Skeletal muscle tissue (tissue), 4 donors: Measurements from ENCODE around the gene FIBCD1. TPM values are rescaled to one million over a fixed set of nuclear protein-coding genes. Genes with fewer than 3 reads are reported as not detected.

Experiments
- H3K27ac ChIP-seq: one replicate; pipeline ENCODE4 v1.7.0; 2013; ENCODE audit warnings: mild to moderate bottlenecking, low read depth, low read length, inconsistent platforms
- H3K27me3 ChIP-seq, 3 donors: one replicate each; pipeline ENCODE4 v1.7.0; 2013; ENCODE audit warnings: low read length in 3 of 3; ENCODE audit not compliant: control insufficient read depth in 3 of 3, insufficient read depth in 3 of 3
- H3K36me3 ChIP-seq, 3 donors: one replicate each; pipeline ENCODE4 v1.7.0; 2013; ENCODE audit warnings: low read length in 3 of 3; ENCODE audit not compliant: control insufficient read depth in 3 of 3, insufficient read depth in 3 of 3
- H3K4me1 ChIP-seq, 3 donors: one replicate each; pipeline ENCODE4 v1.7.0; 2013; ENCODE audit warnings: low read length in 3 of 3, mild to moderate bottlenecking in 3 of 3; ENCODE audit not compliant: control insufficient read depth in 3 of 3, insufficient read depth in 3 of 3
- H3K4me3 ChIP-seq, 3 donors: one replicate each; pipeline ENCODE4 v1.7.0; 2013; ENCODE audit warnings: low read length in 3 of 3
- H3K9ac ChIP-seq, 3 donors: one replicate each; pipeline ENCODE4 v1.7.0; 2013; ENCODE audit warnings: low read length in 3 of 3, mild to moderate bottlenecking in 3 of 3, moderate library complexity in 2 of 3, low read depth in 1 of 3
- H3K9me3 ChIP-seq, 3 donors: one replicate each; pipeline ENCODE4 v1.7.0; 2013; ENCODE audit warnings: low read length in 3 of 3; ENCODE audit not compliant: control insufficient read depth in 3 of 3
- total RNA-seq: library from RNA; depleted of rRNA; stranded (reverse); fragments of >200 nt; gene quantifications from one replicate; pipeline ENCODE4 v1.2.3, GENCODE V29; 2014
- donor health status: Osteomylitis.

The FIBCD1 gene
- total RNA-seq, 1 donor from 2014 or later, result not detected

- H3K27ac ChIP-seq, result no peak overlapping the region
- H3K4me1 ChIP-seq, result peaks cover 0 to 2% (median 0%) of the 10 kb centered on the region in 3 donors
- H3K9me3 ChIP-seq, result no peaks in the 10 kb centered on the region
- no peak overlapping the region for H3K9ac ChIP-seq
- peaks cover 61 to 77% (median 61%) of the 10 kb centered on the region in 3 donors for H3K36me3 ChIP-seq
- H3K27me3 ChIP-seq, result no peaks in the 10 kb centered on the region
- no peak overlapping the region for H3K4me3 ChIP-seq
These were observed 50.7 kb downstream of the FIBCD1 start for GRCh38 chr9:130888146-130888885.

GRCh38 chr9:130887494-130888144 lies 51.4 kb downstream of the FIBCD1 start:
- peaks cover 0 to 2% (median 0%) of the 10 kb centered on the region in 3 donors for H3K4me1 ChIP-seq
- H3K9me3 ChIP-seq, result no peaks in the 10 kb centered on the region
- H3K27me3 ChIP-seq, result no peaks in the 10 kb centered on the region
- H3K9ac ChIP-seq, result no peak overlapping the region
- no peak overlapping the region for H3K4me3 ChIP-seq
- no peak overlapping the region for H3K27ac ChIP-seq
- H3K36me3 ChIP-seq, result peaks cover 62 to 74% (median 63%) of the 10 kb centered on the region in 3 donors

- Histone ChIP-seq H3K27me3 (no peaks in the 10 kb centered on the region), H3K4me3 (no peak overlapping the region), H3K36me3 (peaks cover 60 to 74% (median 67%) of the 10 kb centered on the region in 3 donors), H3K9me3 (no peaks in the 10 kb centered on the region), H3K4me1 (peaks cover 0 to 2% (median 0%) of the 10 kb centered on the region in 3 donors), H3K27ac (no peak overlapping the region), H3K9ac (no peak overlapping the region)
These were observed 52.1 kb downstream of the FIBCD1 start for GRCh38 chr9:130886981-130887380.

GRCh38 chr9:130885484-130886375 lies 53.3 kb downstream of the FIBCD1 start:
- Histone ChIP-seq H3K9ac (no peak overlapping the region), H3K36me3 (peaks cover 70 to 79% (median 77%) of the 10 kb centered on the region in 3 donors), H3K27me3 (no peaks in the 10 kb centered on the region), H3K4me3 (no peak overlapping the region), H3K27ac (no peak overlapping the region), H3K9me3 (no peaks in the 10 kb centered on the region), H3K4me1 (no peaks in the 10 kb centered on the region)

GRCh38 chr9:130884542-130885483 lies 54.2 kb downstream of the FIBCD1 start:
- no peaks in the 10 kb centered on the region for H3K4me1 ChIP-seq
- H3K36me3 ChIP-seq, result peaks cover 73 to 82% (median 79%) of the 10 kb centered on the region in 3 donors
- no peak overlapping the region for H3K4me3 ChIP-seq
- no peaks in the 10 kb centered on the region for H3K9me3 ChIP-seq
- no peaks in the 10 kb centered on the region for H3K27me3 ChIP-seq
- no peak overlapping the region for H3K9ac ChIP-seq
- H3K27ac ChIP-seq, result no peak overlapping the region

- Histone ChIP-seq H3K27ac (no peak overlapping the region), H3K9me3 (no peaks in the 10 kb centered on the region), H3K4me1 (no peaks in the 10 kb centered on the region), H3K9ac (no peak overlapping the region), H3K27me3 (no peaks in the 10 kb centered on the region), H3K36me3 (peaks cover 79 to 88% (median 86%) of the 10 kb centered on the region in 3 donors), H3K4me3 (no peak overlapping the region)
These were observed 54.9 kb downstream of the FIBCD1 start for GRCh38 chr9:130884111-130884531.

- H3K27me3 ChIP-seq, result no peaks in the 10 kb centered on the region
- H3K27ac ChIP-seq, result no peak overlapping the region
- H3K9me3 ChIP-seq, result no peaks in the 10 kb centered on the region
- peaks cover 77 to 87% (median 86%) of the 10 kb centered on the region in 3 donors for H3K36me3 ChIP-seq
- H3K4me3 ChIP-seq, result no peak overlapping the region
- H3K9ac ChIP-seq, result no peak overlapping the region
- H3K4me1 ChIP-seq, result no peaks in the 10 kb centered on the region
These were observed 55.6 kb downstream of the FIBCD1 start for GRCh38 chr9:130883479-130883878.

GRCh38 chr9:130882696-130883225 lies 56.3 kb downstream of the FIBCD1 start:
- H3K9ac ChIP-seq, result no peak overlapping the region
- H3K27me3 ChIP-seq, result no peaks in the 10 kb centered on the region
- no peak overlapping the region for H3K27ac ChIP-seq
- no peaks in the 10 kb centered on the region for H3K4me1 ChIP-seq
- H3K9me3 ChIP-seq, result no peaks in the 10 kb centered on the region
- H3K4me3 ChIP-seq, result no peak overlapping the region
- peaks cover 74 to 85% (median 84%) of the 10 kb centered on the region in 3 donors for H3K36me3 ChIP-seq

- no peak overlapping the region for H3K27ac ChIP-seq
- no peaks in the 10 kb centered on the region for H3K9me3 ChIP-seq
- H3K9ac ChIP-seq, result no peak overlapping the region
- H3K36me3 ChIP-seq, result peaks cover 69 to 80% (median 73%) of the 10 kb centered on the region in 3 donors
- no peaks in the 10 kb centered on the region for H3K27me3 ChIP-seq
- H3K4me3 ChIP-seq, result no peak overlapping the region
- no peaks in the 10 kb centered on the region for H3K4me1 ChIP-seq
These were observed 57.5 kb downstream of the FIBCD1 start for GRCh38 chr9:130881516-130881915.
